NCI-H69 (cell line): ENCODE results near the gene SFPQ.
"Not testable (repeated sequence)": the region's sequence is repeated elsewhere in the genome, so short reads cannot be mapped to it uniquely, and the experiment has no call there.

Source experiments
- DNase-seq: peaks from one replicate; lab custom pipeline; 2025; lab: John Stamatoyannopoulos, UW

SFPQ gene

GRCh38 chr1:35187816-35188342, 5.1 kb downstream of the SFPQ start:
- no peak for DNase-seq

DNA sequence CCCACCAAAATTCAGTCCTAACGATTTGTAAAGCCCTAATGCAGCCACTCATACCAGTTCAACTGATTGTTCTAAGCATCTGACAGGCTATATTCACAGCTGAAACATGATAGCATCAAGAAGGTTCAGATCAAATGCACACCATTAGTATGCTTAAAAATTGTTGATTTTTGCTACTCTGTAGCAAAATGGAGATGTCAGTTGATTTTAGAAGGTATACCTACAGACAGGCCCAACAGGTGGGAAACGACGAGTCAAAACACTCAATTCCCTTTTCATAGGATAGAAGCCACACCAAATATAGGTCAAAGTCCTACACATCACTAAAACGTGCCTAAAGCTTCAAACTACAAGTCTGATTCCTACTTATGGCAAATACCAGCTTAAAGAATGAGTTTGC, 6.7 kb downstream of the SFPQ start:
- DNase-seq = no peak

DNA sequence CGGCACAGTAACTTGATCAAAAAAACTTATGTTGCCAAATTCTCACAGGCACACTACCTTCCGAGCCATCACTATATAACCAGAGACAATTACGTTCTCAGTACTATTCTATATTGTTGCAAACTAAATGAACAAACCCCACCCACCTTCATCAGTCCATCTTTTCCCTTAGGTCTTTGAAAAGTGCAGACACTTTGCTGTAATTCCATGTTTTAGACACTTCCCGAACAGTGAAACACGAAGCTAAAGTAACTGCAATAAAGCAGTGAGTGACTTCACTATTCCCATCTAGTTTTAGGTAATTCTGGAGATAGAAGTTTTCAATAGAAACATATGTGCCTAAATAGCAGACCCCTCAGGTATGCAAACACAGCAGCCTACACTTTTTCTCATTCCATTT, 7.7 kb downstream of the SFPQ start:
- no peak for DNase-seq

- no peak for DNase-seq
These were observed 8.3 kb downstream of the SFPQ start for GRCh38 chr1:35184495-35185199.

DNA sequence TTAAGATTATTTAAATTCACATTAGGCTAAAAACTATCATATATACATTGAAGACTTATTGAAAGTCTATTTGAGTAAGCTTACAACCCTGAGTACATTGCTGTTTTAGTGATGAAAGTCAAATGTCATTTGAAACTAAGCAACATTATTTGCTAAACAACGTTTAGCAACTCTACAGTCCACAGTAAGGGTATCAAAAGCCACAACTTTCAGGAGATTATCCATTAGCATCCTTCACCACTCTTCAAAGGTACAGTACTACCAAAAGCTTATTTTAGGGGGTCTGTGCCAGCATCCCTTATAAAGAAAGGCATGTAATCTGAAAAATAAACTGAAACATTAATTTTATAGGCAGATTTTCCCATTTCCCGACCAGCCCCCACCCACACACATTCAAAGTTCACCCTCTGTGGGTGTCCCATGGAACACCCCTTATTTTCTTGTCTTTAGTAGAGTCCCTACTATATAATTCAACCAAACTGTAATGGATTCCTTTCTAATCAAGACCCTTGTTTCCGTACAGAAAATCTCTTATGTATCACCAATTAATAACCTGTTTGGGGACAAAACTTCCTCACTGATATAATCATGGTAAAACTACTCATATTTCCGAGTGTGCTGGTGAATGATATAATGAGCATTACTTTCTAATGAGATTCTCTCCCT, 11.0 kb downstream of the SFPQ start:
- no peak for DNase-seq

- DNase-seq = no peak
These were observed 12.1 kb downstream of the SFPQ start for GRCh38 chr1:35180776-35181374.

GRCh38 chr1:35179908-35180307, 13.0 kb downstream of the SFPQ start:
- DNase-seq = no peak

- no peak for DNase-seq
These were observed 14.0 kb downstream of the SFPQ start for GRCh38 chr1:35178874-35179380.

- no peak for DNase-seq
These were observed 14.7 kb downstream of the SFPQ start for GRCh38 chr1:35178295-35178695.

GRCh38 chr1:35177237-35177786, 15.6 kb downstream of the SFPQ start:
- no peak for DNase-seq

- DNase-seq = no peak
These were observed 17.3 kb downstream of the SFPQ start for GRCh38 chr1:35175602-35176001.

- no peak for DNase-seq
These were observed 17.8 kb downstream of the SFPQ start for GRCh38 chr1:35175098-35175576.

DNA sequence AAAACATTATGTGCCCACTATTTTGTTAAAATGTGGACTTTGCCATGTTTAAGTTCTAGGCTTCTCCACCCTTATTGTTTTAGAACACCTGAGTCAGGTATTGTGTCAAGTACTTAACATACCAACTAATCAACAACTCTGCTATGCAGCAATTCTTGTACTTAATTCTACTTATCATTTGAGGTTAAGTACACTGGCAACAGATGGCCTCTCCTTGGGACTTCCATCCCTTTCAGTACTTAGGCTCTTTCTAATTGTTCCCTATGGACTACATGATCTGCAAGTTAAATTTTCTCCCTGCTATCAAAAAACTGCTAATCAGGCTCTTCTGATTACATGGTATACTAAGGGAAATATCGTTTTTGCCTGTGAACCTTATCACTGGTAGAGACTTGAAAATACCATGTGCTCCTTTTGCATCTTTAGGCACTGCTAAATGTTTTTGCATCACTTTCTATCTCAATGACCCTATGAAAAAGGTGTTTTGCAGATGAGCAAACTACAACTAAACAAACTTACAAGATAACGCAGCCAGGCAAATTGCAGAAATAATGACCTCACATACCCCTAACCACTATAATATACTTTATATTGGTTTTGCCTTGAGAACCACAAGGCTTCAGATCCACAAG, 18.9 kb downstream of the SFPQ start:
- peak; percentile 60 for DNase-seq

- DNase-seq = no peak
These were observed 19.5 kb downstream of the SFPQ start for GRCh38 chr1:35173491-35173890.

- no peak for DNase-seq
These were observed 20.9 kb downstream of the SFPQ start for GRCh38 chr1:35172022-35172421.

DNA sequence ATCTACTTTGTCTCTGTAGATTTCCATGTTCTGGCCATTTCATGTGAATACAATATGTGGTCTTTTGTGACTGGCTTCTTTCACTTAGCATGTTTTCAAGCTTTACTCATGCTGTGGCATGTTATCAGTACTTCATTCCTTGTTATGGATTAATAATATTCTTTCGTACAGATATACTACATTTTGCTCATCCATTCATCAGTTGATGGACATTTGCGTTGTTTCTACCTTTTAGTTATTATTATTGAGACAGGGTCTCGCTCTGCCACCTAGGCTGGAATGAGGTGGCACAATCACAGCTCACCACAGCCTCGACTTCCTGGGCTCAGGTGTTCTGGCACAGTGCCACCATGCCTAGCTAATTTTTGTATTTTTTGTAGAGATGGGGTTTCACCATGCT, 21.4 kb downstream of the SFPQ start:
- no peak for DNase-seq

- no peak for DNase-seq
These were observed 28.1 kb downstream of the SFPQ start for GRCh38 chr1:35164893-35165292.

GRCh38 chr1:35151220-35151619, 41.7 kb downstream of the SFPQ start:
- DNase-seq = no peak

DNA sequence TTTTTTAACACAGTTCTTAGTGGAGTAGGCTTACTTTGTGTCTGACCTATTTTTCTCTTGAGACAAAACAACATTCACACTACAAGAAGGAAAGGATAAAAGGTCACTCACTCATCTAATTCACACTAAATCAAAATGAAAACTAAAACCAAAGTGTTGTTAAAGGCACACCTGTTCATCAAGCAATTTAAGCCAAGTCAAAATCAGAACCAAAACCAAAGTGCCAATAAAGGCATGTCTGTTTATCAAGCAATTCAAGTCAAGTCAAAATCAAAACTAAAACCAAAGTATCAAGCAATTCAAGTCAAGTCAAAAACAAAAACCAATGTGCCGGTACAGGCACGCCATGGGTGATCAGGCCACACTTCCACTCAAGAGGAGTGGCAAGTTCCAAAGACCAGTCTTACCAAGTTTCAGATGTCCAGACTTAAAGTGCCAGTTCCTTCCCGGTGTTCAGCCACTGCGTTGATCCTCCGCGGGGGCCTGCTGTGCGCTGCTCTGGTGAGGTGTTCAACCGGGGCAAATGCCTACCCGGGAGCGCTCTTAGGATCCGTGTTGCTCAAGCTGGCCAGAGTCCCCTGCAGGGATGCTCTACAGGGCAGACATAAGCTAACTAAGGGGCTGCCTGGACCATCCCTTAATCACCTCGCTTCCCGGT, 46.9 kb downstream of the SFPQ start:
- DNase-seq = not testable (repeated sequence)

GRCh38 chr1:35143737-35144508, 49.0 kb downstream of the SFPQ start:
- no peak for DNase-seq

DNA sequence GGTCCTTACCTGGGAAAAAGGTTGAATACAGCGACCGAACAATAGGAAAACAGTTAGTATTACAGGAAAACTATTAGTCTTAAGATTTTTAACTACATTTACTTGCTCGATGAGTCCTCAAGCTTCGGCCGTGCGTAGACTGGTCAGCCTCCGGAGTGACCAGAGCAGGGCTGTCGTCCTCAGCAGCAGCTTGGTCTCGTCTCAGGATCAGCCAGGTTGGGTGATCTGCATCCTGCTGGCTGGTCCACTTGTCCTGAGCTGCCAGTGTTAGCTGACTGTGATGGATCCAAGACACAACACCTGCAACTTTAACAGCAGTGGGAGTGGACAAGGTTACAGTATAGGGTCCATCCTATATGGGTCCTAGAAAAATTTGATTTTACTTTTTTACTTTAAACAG, 50.2 kb downstream of the SFPQ start:
- DNase-seq = not testable (repeated sequence)
